GM12874 (cell line): ENCODE results near the gene CDC27.

ENCODE experiments used
- CTCF ChIP-seq: IDR thresholded peaks from 2 replicates; pipeline ENCODE4 v1.5.1; 2011; ENCODE audit warnings: low read depth, mild to moderate bottlenecking, control low read depth, low read length, moderate library complexity; ENCODE audit not compliant: insufficient read depth

Gene CDC27

GRCh38 chr17:47223460-47223859 lies 34.4 kb upstream of the CDC27 start:
- no peak for TF ChIP-seq CTCF

DNA sequence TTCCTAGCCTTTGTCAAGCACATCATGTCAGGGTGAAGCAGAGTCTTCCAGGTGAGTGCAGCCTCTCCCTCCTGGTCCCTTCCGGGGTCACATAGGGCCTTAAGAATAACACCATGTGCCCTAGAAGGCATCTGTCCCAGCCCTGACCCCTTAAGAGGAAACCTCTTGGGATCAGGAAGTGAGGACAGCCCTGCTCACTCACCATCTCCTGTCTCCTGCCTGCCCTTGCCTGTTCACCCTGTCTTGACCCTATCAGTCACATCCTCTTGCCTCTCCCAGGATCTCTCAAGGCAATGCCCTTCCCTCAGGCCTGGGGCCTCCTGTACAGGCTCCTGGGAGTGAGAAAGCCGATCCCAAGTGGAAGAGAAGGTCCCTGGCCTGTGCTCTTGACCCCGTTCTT lies 33.9 kb upstream of the CDC27 start:
- TF ChIP-seq CTCF = no peak

DNA sequence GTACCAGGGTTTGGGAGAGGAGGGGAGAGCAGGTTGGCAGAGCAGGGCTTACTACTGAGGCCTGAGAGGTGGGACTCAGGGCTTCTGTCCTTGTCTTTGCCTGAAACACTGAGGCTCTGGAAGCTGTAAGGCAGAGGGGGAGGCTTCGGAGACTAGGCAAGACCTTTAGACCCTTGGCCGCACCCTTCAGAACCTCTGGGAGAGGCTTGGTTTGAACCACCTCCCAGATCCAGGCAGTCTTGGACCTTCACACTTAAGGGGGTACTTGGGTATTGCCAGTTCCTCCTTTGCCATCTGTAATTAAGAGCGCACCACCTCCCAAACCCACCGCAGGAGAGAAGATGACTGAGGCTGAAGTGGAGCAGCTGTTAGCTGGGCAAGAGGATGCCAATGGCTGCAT lies 33.0 kb upstream of the CDC27 start:
- TF ChIP-seq CTCF = no peak

DNA sequence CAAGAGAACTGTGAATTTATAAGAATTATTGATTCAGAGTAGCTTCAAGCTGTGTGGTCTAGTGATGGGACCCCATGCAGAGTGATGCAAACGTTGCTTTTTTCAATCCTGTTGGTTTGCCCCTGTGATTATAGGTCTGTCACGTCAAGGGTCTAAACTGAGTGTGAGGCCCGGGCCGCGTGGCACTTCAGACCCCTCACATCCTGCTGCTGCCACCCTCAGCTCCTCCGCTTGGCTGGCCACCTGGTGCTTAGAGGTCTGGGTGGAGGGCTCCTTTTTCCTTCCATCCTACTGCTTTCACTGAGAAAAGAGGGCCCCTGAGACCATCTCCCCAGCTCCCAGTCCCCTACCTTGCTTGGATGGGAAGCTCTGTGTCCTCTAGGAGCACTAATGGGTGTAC lies 32.1 kb upstream of the CDC27 start:
- TF ChIP-seq CTCF = no peak

DNA sequence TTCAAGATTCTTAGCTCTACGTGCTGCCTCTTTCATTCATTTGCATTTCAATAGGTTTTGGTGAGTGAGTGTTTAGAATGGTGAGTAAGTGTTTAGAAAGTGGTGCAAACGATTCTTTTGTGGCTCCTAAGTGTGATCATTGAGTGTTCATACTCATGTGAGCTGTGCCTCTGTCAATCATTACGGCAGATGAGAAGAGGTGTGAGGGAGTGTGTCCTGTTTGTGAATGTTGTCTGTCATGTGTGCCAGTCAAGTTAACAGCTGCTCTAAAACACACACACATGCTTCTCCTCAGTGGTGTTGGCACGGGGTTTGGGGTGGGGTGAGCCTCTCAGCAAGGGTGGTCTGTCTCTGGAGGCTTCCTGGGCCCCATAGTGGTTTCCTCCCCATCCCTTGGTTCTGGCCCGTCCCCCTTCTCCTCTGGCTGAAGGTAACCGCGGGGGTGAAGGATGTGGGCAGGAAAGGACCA lies 31.5 kb upstream of the CDC27 start:
- TF ChIP-seq CTCF = no peak

DNA sequence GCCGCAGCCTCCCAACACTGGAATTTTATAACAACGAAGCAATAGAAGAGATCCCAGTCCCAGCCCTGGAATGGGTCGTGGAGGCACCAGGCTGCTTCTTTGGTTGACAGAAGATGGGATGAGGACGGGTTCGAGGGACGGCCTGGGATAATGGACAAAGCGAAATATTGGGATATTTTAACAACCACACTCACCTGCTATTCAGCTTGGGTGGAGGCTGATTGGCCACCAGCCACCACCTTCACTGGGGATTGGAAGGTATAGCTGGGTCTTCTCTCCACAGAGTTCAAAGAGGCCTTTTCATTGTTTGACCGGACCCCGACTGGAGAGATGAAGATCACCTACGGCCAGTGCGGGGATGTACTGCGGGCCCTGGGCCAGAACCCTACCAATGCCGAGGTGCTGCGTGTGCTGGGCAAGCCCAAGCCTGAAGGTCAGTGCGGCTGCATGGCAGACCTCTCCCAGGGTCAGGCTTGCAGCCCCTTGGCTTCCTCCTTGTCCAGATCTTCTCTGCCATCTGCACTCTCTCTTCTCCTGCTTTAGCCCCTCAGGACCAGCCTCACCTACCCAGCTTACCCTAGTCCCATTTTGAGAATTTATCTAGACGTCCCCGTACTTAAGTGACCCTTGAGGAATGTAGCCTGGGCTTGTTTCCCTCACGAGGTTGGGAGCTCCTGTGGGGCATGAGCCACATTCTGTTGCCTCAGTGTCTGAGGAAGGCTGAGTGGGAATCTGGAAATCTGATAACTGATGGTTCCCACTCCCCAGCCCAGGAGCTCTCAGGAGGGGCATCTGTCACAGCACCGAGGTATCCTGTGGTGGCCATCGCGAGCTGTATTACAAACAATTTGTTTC lies 30.8 kb upstream of the CDC27 start:
- no peak for TF ChIP-seq CTCF

- no peak for TF ChIP-seq CTCF
Observed at GRCh38 chr17:47218896-47219430, 29.9 kb upstream of the CDC27 start.
